Mucosa of rectum (tissue), 2 donors: Measurements from ENCODE around the gene SERTAD4.

ENCODE experiments used
- H3K27ac ChIP-seq, 2 donors: one replicate each; pipeline ENCODE4 v1.7.0; 2013; ENCODE audit warnings: inconsistent platforms in 2 of 2, low read depth in 2 of 2, low read length in 2 of 2
- H3K27me3 ChIP-seq, 2 donors: one replicate each; pipeline ENCODE4 v1.7.0; 2013; ENCODE audit warnings: low read length in 2 of 2; ENCODE audit not compliant: control insufficient read depth in 2 of 2, insufficient read depth in 2 of 2
- H3K36me3 ChIP-seq, 2 donors: one replicate each; pipeline ENCODE4 v1.7.0; 2013; ENCODE audit warnings: low read length in 2 of 2; ENCODE audit not compliant: control insufficient read depth in 2 of 2, insufficient read depth in 2 of 2
- H3K4me1 ChIP-seq, 2 donors: one replicate each; pipeline ENCODE4 v1.7.0; 2013; ENCODE audit warnings: low read length in 2 of 2, mild to moderate bottlenecking in 1 of 2; ENCODE audit not compliant: control insufficient read depth in 2 of 2, insufficient read depth in 2 of 2
- H3K4me3 ChIP-seq, 2 donors: one replicate each; pipeline ENCODE4 v1.7.0; 2013; ENCODE audit warnings: low read length in 2 of 2
- H3K9ac ChIP-seq, 2 donors: one replicate each; pipeline ENCODE4 v1.7.0; 2013; ENCODE audit warnings: low read length in 2 of 2, low read depth in 1 of 2, mild to moderate bottlenecking in 1 of 2
- H3K9me3 ChIP-seq, 2 donors: one replicate each; pipeline ENCODE4 v1.7.0; 2013; ENCODE audit warnings: low read length in 2 of 2; ENCODE audit not compliant: control insufficient read depth in 2 of 2
- donor health status: healthy.
- donor health status: Normal muscosa, but diverticular disease.

SERTAD4 gene

GRCh38 chr1:210207597-210208450 lies 24.8 kb upstream of the SERTAD4 start:
- Histone ChIP-seq H3K4me3 (no peak overlapping the region), H3K4me1 (peaks cover 0 to 7% of the 10 kb centered on the region in 2 donors), H3K27me3 (no peaks in the 10 kb centered on the region), H3K27ac (no peak overlapping the region), H3K9ac (no peak overlapping the region), H3K36me3 (no peaks in the 10 kb centered on the region), H3K9me3 (no peaks in the 10 kb centered on the region)

GRCh38 chr1:210213335-210213734 lies 19.3 kb upstream of the SERTAD4 start:
- H3K9ac ChIP-seq = no peak overlapping the region
- H3K36me3 ChIP-seq = no peaks in the 10 kb centered on the region
- H3K27ac ChIP-seq = no peak overlapping the region
- no peaks in the 10 kb centered on the region for H3K27me3 ChIP-seq
- H3K9me3 ChIP-seq = no peaks in the 10 kb centered on the region
- no peaks in the 10 kb centered on the region for H3K4me1 ChIP-seq
- H3K4me3 ChIP-seq = no peak overlapping the region

GRCh38 chr1:210214573-210215409 lies 17.8 kb upstream of the SERTAD4 start:
- no peaks in the 10 kb centered on the region for H3K36me3 ChIP-seq
- no peak overlapping the region for H3K4me3 ChIP-seq
- no peak overlapping the region for H3K9ac ChIP-seq
- no peaks in the 10 kb centered on the region for H3K4me1 ChIP-seq
- no peak overlapping the region for H3K27ac ChIP-seq
- H3K9me3 ChIP-seq = no peaks in the 10 kb centered on the region
- H3K27me3 ChIP-seq = no peaks in the 10 kb centered on the region

- Histone ChIP-seq H3K9ac (no peak overlapping the region), H3K27me3 (no peaks in the 10 kb centered on the region), H3K9me3 (no peaks in the 10 kb centered on the region), H3K27ac (no peak overlapping the region), H3K36me3 (no peaks in the 10 kb centered on the region), H3K4me1 (peaks cover 0 to 5% of the 10 kb centered on the region in 2 donors), H3K4me3 (no peak overlapping the region)
These were observed 15.1 kb upstream of the SERTAD4 start for GRCh38 chr1:210217482-210217881.

GRCh38 chr1:210218047-210218446 lies 14.5 kb upstream of the SERTAD4 start:
- no peaks in the 10 kb centered on the region for H3K27me3 ChIP-seq
- H3K9me3 ChIP-seq = no peaks in the 10 kb centered on the region
- H3K27ac ChIP-seq = no peak overlapping the region
- H3K36me3 ChIP-seq = no peaks in the 10 kb centered on the region
- H3K4me1 ChIP-seq = peaks cover 0 to 9% of the 10 kb centered on the region in 2 donors
- H3K9ac ChIP-seq = no peak overlapping the region
- H3K4me3 ChIP-seq = no peak overlapping the region

- no peaks in the 10 kb centered on the region for H3K36me3 ChIP-seq
- H3K27ac ChIP-seq = peak overlapping the region; percentile 68 to 78
- H3K4me3 ChIP-seq = peak overlapping the region; percentile 4 to 35
- peak overlapping the region in 1 of 2 donors; percentile 14 for H3K9ac ChIP-seq
- no peaks in the 10 kb centered on the region for H3K9me3 ChIP-seq
- H3K27me3 ChIP-seq = no peaks in the 10 kb centered on the region
- H3K4me1 ChIP-seq = peaks cover 0 to 14% of the 10 kb centered on the region in 2 donors
These were observed 10.1 kb upstream of the SERTAD4 start for GRCh38 chr1:210222340-210223006.

- H3K9me3 ChIP-seq = no peaks in the 10 kb centered on the region
- peak overlapping the region; percentile 68 to 78 for H3K27ac ChIP-seq
- H3K4me1 ChIP-seq = peaks cover 0 to 14% of the 10 kb centered on the region in 2 donors
- no peak overlapping the region for H3K9ac ChIP-seq
- no peaks in the 10 kb centered on the region for H3K36me3 ChIP-seq
- peak overlapping the region in 1 of 2 donors; percentile 35 for H3K4me3 ChIP-seq
- no peaks in the 10 kb centered on the region for H3K27me3 ChIP-seq
These were observed 9.2 kb upstream of the SERTAD4 start for GRCh38 chr1:210223226-210223904.

- Histone ChIP-seq H3K4me3 (no peak overlapping the region), H3K36me3 (no peaks in the 10 kb centered on the region), H3K9ac (no peak overlapping the region), H3K4me1 (peaks cover 0 to 6% of the 10 kb centered on the region in 2 donors), H3K9me3 (no peaks in the 10 kb centered on the region), H3K27me3 (peaks cover 0 to 3% of the 10 kb centered on the region in 2 donors), H3K27ac (no peak overlapping the region)
These were observed 4.4 kb upstream of the SERTAD4 start for GRCh38 chr1:210228158-210228557.

GRCh38 chr1:210230149-210230695 lies 2.4 kb upstream of the SERTAD4 start:
- peaks cover 0 to 3% of the 10 kb centered on the region in 2 donors for H3K27me3 ChIP-seq
- no peak overlapping the region for H3K9ac ChIP-seq
- no peak overlapping the region for H3K27ac ChIP-seq
- no peak overlapping the region for H3K4me3 ChIP-seq
- H3K4me1 ChIP-seq = peaks cover 0 to 5% of the 10 kb centered on the region in 2 donors
- H3K9me3 ChIP-seq = no peaks in the 10 kb centered on the region
- no peaks in the 10 kb centered on the region for H3K36me3 ChIP-seq
